ENCODE measurements around the gene POLR1A.
A peak's percentile ranks its signal among the peaks of the same experiment; 100 is the strongest.

Gene POLR1A

GRCh38 chr2:86019121-86019520, 86.6 kb downstream of the POLR1A start:
- DNase-seq: no peak

GRCh38 chr2:86017901-86018896, 87.5 kb downstream of the POLR1A start:
- DNase-seq: no peak

DNA sequence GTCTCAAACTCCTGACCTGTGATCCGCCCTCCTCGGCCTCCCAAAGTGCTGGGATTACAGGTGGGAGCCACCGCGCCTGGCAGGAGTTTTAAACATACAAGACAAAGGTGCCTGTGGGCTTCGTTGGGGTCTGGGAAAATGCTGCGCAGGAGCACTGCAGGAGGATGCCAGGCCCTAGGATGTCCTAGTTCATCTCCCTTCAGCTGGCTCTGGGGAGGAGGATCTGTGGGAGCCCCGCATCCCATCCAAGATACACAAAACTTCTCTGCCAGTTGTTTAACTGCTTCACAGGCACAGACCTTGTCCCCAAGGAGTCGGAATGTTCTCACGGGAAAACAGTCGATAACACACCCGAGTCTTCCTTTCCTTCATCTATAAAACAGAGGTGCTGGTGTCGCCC, 89.1 kb downstream of the POLR1A start:
- no peak for DNase-seq

DNA sequence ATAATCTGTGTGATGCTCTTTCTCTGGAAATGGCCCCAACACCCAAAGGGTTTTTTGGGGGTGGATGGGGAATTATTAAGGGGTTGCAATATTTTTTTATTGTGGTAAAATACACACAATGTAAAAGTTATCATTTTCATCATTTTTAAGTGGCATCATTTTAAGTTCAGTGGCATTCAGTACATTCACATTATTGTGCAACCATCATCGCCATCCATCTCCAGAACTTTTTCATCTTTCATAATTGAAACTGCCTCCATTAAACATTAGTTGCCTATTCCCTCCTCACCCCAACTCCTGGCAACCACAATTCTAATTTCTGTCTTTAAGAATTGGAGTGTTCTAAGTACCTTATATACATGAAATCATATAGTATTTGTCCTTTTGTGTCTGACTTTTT, 90.0 kb downstream of the POLR1A start:
- DNase-seq: no peak

DNA sequence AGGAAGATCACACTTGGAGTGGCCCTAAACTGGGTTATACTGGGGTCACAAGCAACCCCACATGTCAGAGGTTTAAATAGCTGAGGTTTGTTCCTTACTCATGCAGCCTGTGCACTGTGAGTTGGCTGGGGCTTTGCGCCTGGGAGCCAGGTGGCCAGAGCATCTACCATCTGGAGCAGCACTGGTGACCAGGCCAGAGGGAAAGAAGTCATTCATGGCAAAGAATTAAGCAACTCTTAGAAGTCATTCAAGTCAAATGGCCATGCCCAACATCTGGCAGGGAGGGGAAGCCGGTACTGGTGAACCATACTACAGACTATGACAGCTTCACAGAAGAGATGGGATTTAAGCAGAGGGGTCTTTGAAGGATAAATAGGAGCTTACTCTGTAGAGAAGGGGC, 90.7 kb downstream of the POLR1A start:
- no peak for DNase-seq

DNA sequence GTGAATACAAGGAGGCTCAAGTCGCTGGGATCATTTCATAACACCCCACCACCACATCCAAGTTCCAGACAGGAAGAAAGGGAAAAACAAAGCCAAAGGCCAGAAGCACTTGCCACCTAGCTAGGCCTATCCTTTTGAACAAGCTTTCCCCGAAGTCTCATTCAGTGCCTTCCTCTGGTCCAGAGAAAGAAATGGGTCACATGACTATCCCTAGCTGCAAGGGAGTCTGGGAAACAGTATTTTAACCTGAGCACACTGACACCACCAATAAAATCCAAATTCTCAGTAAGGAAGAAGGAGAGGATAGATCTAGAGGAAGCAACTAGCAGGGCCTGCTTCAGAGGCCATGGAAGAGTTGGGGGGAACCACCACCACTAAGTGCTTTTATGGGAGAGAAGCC, 91.2 kb downstream of the POLR1A start:
- DNase-seq: no peak

DNA sequence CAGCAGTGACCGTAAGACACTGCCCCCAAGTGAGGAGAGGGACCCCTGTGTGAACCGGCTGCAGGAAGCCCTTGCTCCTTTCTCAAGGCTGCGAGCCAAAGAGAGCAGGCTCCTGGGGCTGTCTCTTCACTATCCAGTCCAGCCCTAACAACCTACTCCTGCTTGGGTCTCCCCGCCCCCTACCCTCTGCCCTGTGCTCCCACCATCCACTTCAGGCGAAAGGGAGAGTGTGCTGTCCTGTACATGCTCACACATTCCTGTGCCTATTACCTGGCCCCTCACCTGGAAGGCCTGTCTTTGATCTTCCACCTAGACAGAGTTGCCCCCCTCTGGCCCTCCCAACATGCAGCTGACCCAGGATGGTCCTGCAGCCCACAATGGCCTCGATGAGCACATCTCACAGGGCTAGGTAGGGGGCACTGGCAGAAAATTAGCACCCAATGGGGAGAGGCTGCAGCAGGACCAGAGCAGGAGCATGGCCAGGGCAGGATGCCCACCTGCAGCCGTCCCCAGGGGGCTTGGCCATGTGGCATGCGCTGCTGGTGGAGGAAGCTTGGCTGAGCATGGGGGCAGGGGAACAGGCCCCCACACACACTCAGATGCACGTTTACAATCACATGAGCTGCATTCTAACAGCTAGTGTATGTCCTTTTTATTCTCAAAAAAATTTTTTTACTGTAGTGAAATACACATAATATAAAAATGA, 93.5 kb downstream of the POLR1A start:
- no peak for DNase-seq

DNA sequence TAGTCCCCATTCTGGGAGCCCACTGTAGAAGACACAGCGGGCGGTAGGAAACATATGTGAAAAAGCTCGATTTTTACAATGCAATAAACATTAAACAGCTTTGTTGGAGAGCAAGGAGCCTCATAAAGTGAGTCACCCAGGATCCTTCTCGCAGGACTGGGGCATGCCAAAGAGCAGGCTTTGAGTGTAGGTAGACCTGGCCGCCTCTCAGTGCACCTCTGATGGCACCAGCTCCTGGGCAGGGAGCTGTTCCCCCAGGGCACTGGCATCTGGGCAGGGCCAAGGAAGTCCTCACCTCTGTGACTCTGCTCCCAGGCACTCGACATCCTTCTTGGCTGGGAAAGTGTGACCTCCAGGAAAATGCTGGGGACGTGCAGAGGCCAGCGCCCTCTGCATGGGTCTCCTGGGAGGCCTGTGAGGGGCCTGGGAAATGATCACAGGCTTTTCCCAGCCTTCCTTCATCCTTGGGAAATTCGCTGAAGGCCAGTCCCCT, 94.2 kb downstream of the POLR1A start:
- DNase-seq: no peak

- DNase-seq: no peak
Observed at GRCh38 chr2:86010083-86010482, 95.6 kb downstream of the POLR1A start.

DNA sequence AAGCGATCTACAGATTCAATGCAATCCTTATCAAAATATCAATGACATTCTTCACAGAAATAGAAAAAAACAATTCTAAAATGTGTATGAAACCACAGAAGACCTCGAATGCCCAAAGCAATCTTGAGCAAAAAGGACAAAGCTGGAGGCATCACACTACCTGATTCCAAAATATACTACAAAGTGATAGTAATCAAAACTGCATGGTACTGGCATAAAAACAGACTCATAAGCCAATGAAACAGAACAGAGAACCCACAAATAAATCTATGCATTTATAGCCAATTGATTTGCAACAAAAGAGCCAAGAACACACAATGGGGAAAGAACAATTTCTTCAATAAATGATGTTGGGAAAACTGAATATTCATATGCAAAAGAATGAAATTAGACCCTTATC, 99.2 kb downstream of the POLR1A start:
- DNase-seq: no peak

DNA sequence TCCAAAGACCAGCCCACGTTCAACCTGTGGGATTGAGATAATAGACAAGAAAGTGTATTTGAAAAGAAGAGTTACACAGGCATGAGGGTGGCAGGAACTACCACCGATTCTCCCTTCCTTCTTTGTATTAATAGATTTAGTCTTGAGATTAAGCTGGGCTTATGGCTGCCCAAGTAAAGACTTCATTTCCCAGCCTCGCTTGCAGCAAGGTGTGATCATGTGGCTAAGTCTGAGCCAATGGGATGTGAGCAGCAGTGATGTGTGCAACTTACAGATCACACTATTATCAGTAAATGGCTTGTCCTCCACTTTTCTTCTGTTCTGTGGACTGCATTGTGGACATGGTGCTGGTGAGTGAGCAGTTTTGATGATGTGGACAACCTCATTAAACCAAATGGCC, 101.7 kb downstream of the POLR1A start:
- no peak for DNase-seq

DNA sequence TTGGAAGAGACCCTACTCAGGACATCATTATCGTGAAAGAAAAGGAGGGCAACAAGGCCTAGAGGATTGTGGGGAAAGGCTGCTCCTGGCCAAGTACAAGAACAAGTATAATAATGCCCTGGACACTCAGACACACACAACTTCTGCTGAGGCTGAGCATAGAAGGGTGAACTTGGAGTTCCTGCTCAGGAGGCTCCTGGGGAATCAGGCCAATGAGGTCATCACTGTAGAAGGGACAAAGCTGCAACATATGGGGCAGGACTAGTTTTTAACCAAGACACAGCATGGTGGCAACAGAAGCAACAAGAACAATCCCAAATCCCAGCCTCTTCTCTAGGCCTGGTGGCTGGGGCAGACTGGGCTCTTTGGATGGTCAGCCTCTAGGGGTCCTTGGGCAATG, 102.6 kb downstream of the POLR1A start:
- DNase-seq: no peak

DNA sequence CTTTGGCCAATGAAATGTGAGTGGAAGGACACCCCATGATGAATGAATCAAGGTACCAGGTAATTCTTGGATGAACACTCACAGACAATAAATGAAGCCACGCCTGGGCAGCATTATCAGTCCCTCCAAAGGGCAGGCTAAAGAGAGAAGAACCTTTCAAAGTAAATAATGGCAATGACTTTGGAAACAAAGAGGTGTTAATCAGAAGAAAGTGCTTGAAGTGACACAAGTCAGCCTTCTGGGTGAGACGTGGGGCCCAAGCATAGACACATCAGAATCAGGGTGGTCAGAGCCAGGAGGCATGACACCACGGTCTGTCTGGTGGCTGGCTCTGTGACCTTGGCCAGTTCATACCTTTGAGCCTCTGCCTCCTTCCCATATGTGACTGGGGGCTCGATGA, 103.3 kb downstream of the POLR1A start:
- DNase-seq: no peak

- no peak for DNase-seq
Observed at GRCh38 chr2:86001326-86001725, 104.4 kb downstream of the POLR1A start.

- DNase-seq: no peak
Observed at GRCh38 chr2:86000938-86001312, 104.8 kb downstream of the POLR1A start.

DNA sequence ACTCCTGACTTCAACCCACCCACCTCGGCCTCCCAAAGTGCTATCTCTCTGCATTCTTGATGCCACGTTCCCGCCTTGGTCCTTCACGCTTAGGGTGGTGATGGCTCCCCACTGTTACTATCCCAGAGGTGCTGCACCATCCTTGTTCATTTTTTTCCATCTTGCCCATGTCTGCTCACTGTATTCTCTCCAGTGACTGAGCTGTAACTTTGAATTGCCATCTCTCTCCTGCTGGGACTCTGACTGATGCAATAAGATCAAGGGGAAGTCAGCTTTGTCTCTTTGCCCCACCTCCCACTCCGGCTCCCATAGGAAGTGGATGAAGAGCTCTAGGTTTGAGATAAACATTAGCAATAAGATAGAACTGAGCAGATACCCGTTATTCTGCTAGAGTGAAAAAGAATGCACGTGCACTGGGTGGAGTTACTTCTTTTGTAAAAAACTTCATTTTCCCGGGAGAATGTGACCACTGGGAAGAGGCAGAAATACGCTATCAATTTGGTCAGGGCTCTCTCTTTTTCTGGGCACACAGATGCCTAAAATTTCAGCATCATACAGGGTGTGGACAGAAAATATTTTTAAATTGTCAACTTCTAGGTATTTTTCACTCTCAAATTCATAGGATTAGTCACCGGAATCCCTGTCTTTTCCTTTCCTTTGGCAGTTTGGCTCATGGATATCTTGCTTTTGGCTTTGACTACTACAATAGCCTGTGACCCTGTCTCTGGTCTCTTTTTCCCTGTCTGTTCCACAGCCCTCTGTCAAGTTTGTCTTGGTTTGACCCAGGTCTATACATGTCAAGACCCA, 105.4 kb downstream of the POLR1A start:
- peak; percentile 6 for DNase-seq

DNA sequence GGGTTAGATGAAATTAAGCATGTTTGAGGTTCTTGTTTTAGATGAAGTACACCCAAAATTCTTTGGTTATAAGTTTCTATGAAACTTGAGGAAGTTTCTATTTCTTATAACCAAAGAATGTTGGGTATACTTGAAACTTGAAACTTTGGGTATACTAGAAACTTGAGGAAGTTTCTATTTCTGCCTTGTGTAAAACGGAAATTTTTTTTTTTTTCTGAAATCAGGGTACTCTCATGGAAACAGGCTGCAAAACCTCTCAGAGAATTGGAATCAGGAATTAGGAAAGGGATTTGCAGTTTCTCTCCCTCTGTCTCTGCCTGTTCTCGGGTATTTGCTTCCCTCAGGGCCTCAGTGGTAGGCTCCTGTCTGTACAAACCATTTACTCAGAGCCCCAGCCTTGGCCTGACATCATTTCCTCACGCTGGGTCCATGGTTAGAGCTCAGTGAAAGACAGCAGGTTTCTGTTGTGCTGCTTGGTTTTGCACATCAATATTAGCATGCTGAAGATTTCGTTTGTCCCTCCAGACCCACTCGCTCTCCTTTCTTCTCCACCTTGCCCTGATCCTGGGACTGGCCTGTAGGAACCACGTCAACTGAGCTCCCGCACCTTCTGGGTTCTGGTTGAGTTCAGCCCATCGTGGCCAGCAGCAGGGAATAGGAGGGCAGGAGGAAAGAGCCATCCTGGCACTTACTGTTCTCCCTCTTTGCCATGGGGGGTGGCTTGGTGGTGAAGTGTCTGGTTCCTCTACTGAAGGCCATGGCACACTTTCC, 106.4 kb downstream of the POLR1A start:
- DNase-seq: peak; percentile 40

GRCh38 chr2:85998071-85998991, 107.4 kb downstream of the POLR1A start:
- no peak for DNase-seq

- DNase-seq: no peak
Observed at GRCh38 chr2:85997017-85997970, 108.4 kb downstream of the POLR1A start.

- DNase-seq: no peak
Observed at GRCh38 chr2:85996591-85996990, 109.1 kb downstream of the POLR1A start.
